ENCODE measurements around the gene ENO1.

Gene ENO1

GRCh38 chr1:8870103-8870502, 8.4 kb downstream of the ENO1 start:
- no peak for DNase-seq

GRCh38 chr1:8867878-8868567, 10.5 kb downstream of the ENO1 start:
- DNase-seq, result no peak

GRCh38 chr1:8866792-8867415, 11.6 kb downstream of the ENO1 start:
- no peak for DNase-seq

GRCh38 chr1:8866173-8866791, 12.2 kb downstream of the ENO1 start:
- DNase-seq, result no peak

- DNase-seq, result no peak
These were observed 13.7 kb downstream of the ENO1 start for GRCh38 chr1:8864713-8865344.

GRCh38 chr1:8863794-8864233, 14.7 kb downstream of the ENO1 start:
- DNase-seq, result no peak

- no peak for DNase-seq
These were observed 15.3 kb downstream of the ENO1 start for GRCh38 chr1:8863138-8863537.

- DNase-seq, result no peak
These were observed 16.0 kb downstream of the ENO1 start for GRCh38 chr1:8862528-8862927.

GRCh38 chr1:8860738-8861516, 17.6 kb downstream of the ENO1 start:
- no peak for DNase-seq

- no peak for DNase-seq
These were observed 19.4 kb downstream of the ENO1 start for GRCh38 chr1:8858888-8859706.

GRCh38 chr1:8858112-8858668, 20.3 kb downstream of the ENO1 start:
- no peak for DNase-seq

- no peak for DNase-seq
These were observed 21.6 kb downstream of the ENO1 start for GRCh38 chr1:8856689-8857412.

GRCh38 chr1:8854240-8854639, 24.2 kb downstream of the ENO1 start:
- no peak for DNase-seq

- no peak for DNase-seq
These were observed 27.4 kb downstream of the ENO1 start for GRCh38 chr1:8851060-8851459.

- no peak for DNase-seq
These were observed 29.7 kb downstream of the ENO1 start for GRCh38 chr1:8848663-8849386.

- DNase-seq, result no peak
These were observed 30.5 kb downstream of the ENO1 start for GRCh38 chr1:8847990-8848389.

GRCh38 chr1:8846263-8846662, 32.2 kb downstream of the ENO1 start:
- DNase-seq, result no peak

GRCh38 chr1:8845104-8846097, 33.1 kb downstream of the ENO1 start:
- DNase-seq, result no peak

- DNase-seq, result no peak
These were observed 33.9 kb downstream of the ENO1 start for GRCh38 chr1:8844501-8845006.

All from NCI-H1436 treated with DMSO at 0.1 percent for 48 hours (cell line).